Measurements from ENCODE around the gene PLA2G5.

GRCh38 chr1:20138961-20139550 is 69.1 kb downstream of the PLA2G5 start, which contains the start of gene PLA2G2F:
- no peak for TF ChIP-seq CTCF (IDR thresholded peaks at IDR 0.05)
- no peak for TF ChIP-seq POLR2A (IDR thresholded peaks at IDR 0.05)

Data from body of pancreas (tissue), 4 donors.